Esophagus squamous epithelium (tissue), 4 donors: ENCODE measurements around the gene BIRC2.

Experiments used
- POLR2A ChIP-seq, 4 donors: fragments of 450-650 bp; IDR thresholded peaks; one replicate each; pipeline ENCODE4 v1.6.1; 2017; ENCODE audit warnings: antibody characterized with exemption in 4 of 4, mild to moderate bottlenecking in 4 of 4, moderate library complexity in 3 of 4
- TF ChIP-seq, protein P1 (sequence below), 6 experiments: fragments of 450-650 bp in 4 of 6; fragments of 200-600 bp in 2 of 6; sonication (generic) in 2 of 6; IDR thresholded peaks; one replicate each; pipeline ENCODE4 v1.5.1; 2016 to 2019; ENCODE audit warnings: antibody characterized with exemption in 6 of 6, mild to moderate bottlenecking in 4 of 6, moderate library complexity in 4 of 6

DNA sequence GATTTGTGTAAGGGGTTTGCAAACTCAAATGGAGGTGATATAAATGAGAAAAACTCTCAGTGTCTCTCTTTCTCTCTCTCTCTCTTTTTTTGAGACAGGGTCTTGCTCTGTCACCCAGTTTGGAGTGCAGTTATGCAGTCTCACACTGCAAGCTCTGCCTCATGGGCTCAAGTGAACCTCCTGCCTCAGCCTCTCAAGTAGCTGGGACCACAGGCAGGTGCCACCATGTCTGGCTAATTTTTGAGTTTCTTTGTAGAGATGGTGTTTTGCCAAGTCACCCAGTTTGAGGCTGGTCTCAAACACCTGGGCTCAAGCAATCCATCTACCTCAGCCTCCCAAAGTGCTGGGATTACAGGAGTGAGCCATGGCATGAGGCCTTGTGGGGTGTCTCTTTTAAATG lies 26.8 kb upstream of the BIRC2 start:
- TF ChIP-seq POLR2A (IDR thresholded peaks at IDR 0.05) = no peak
- TF ChIP-seq, protein P1, sequence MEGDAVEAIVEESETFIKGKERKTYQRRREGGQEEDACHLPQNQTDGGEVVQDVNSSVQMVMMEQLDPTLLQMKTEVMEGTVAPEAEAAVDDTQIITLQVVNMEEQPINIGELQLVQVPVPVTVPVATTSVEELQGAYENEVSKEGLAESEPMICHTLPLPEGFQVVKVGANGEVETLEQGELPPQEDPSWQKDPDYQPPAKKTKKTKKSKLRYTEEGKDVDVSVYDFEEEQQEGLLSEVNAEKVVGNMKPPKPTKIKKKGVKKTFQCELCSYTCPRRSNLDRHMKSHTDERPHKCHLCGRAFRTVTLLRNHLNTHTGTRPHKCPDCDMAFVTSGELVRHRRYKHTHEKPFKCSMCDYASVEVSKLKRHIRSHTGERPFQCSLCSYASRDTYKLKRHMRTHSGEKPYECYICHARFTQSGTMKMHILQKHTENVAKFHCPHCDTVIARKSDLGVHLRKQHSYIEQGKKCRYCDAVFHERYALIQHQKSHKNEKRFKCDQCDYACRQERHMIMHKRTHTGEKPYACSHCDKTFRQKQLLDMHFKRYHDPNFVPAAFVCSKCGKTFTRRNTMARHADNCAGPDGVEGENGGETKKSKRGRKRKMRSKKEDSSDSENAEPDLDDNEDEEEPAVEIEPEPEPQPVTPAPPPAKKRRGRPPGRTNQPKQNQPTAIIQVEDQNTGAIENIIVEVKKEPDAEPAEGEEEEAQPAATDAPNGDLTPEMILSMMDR (IDR thresholded peaks at IDR 0.05) = no peak
